CD4-positive, alpha-beta T cell treated with Interleukin-10 for 1 hour (primary cell): ENCODE data around the gene DGAT2.

Source experiments
- DNase-seq: peaks from one replicate; pipeline ENCODE4 v3.0.0-alpha.2; 2020

The DGAT2 gene

GRCh38 chr11:75836417-75836816, 67.8 kb downstream of the DGAT2 start:
- DNase-seq: no peak

- no peak for DNase-seq
Observed at GRCh38 chr11:75839851-75840250, 71.3 kb downstream of the DGAT2 start.

GRCh38 chr11:75840522-75840921, 71.9 kb downstream of the DGAT2 start:
- DNase-seq: no peak

GRCh38 chr11:75841739-75842138, 73.2 kb downstream of the DGAT2 start:
- DNase-seq: no peak

GRCh38 chr11:75845324-75845723, 76.7 kb downstream of the DGAT2 start:
- DNase-seq: no peak

- DNase-seq: no peak
Observed at GRCh38 chr11:75849894-75850293, 81.3 kb downstream of the DGAT2 start.

- no peak for DNase-seq
Observed at GRCh38 chr11:75850787-75851186, 82.2 kb downstream of the DGAT2 start.
